ENCODE data around the gene SLX4IP.

SLX4IP gene

DNA sequence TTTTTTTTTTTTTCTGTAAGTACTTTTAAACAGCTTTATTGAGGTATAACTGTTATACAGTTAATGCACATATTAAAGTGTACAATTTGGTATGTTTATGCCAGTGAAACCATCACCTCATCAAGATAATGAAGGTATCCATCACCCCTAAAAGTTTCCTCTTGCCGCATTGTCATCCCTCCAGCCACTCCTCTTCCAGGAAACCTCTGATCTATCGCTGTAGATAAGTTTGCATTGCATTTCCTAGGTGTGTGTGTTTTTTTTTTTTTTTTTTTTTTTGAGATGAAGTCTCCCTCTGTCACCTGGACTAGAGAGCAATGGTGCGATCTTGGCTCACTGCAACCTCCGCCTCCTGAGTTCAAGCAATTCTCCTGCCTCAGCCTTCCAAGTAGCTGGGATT lies 3.1 kb downstream of the SLX4IP start:
- Histone ChIP-seq H3K4me1 (peaks cover 0 to 9% (median 1%) of the 10 kb centered on the region in 4 donors), H3K9me3 (no peaks in the 10 kb centered on the region), H3K4me3 (no peak overlapping the region), H3K27me3 (no peaks in the 10 kb centered on the region), H3K27ac (no peak overlapping the region), H3K36me3 (no peaks in the 10 kb centered on the region)
- DNase-seq, result no peak
- TF ChIP-seq, protein P1, sequence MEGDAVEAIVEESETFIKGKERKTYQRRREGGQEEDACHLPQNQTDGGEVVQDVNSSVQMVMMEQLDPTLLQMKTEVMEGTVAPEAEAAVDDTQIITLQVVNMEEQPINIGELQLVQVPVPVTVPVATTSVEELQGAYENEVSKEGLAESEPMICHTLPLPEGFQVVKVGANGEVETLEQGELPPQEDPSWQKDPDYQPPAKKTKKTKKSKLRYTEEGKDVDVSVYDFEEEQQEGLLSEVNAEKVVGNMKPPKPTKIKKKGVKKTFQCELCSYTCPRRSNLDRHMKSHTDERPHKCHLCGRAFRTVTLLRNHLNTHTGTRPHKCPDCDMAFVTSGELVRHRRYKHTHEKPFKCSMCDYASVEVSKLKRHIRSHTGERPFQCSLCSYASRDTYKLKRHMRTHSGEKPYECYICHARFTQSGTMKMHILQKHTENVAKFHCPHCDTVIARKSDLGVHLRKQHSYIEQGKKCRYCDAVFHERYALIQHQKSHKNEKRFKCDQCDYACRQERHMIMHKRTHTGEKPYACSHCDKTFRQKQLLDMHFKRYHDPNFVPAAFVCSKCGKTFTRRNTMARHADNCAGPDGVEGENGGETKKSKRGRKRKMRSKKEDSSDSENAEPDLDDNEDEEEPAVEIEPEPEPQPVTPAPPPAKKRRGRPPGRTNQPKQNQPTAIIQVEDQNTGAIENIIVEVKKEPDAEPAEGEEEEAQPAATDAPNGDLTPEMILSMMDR (IDR thresholded peaks at IDR 0.05), result no peak
- intact Hi-C loops (cut with DNase I; ENCODE audit: low total_unique reads), result loop anchor here (10.0 kb wide), 2 partner anchors 223 to 237 kb away; partner anchors contain the start of genes JAG1 and SNAP25

DNA sequence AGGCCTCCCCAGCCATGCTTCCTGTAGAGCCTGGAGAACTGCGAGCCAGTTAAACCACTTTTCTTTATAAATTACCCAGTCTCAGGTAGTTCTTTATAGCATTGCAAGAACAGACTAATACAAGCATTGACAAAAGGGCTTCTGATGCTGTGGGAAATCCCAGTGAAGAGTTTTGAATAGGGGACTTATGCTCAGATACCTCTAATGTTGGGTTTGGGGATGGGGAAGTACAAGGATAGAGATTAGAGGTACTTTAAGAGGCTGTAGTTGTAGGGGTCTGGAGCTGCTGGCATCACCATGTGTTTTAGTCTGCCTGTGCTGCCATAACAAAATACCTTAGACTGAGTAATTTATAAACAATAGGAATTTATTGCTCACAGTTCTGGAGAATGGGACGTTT lies 8.8 kb downstream of the SLX4IP start:
- no peak overlapping the region for H3K4me3 ChIP-seq
- peaks cover 0 to 6% (median 0%) of the 10 kb centered on the region in 4 donors for H3K4me1 ChIP-seq
- DNase-seq, result no peak
- no peak overlapping the region for H3K27ac ChIP-seq
- no peaks in the 10 kb centered on the region for H3K9me3 ChIP-seq
- no peaks in the 10 kb centered on the region for H3K27me3 ChIP-seq
- TF ChIP-seq, protein P1 (IDR thresholded peaks at IDR 0.05), result no peak
- intact Hi-C loops (cut with DNase I; ENCODE audit: low total_unique reads), result no loop called here
- no peaks in the 10 kb centered on the region for H3K36me3 ChIP-seq

GRCh38 chr20:10445758-10446157 lies 10.7 kb downstream of the SLX4IP start:
- Histone ChIP-seq H3K27me3 (no peaks in the 10 kb centered on the region), H3K36me3 (no peaks in the 10 kb centered on the region), H3K9me3 (no peaks in the 10 kb centered on the region), H3K27ac (no peak overlapping the region), H3K4me1 (peaks cover 0 to 6% (median 0%) of the 10 kb centered on the region in 4 donors), H3K4me3 (no peak overlapping the region)
- TF ChIP-seq, protein P1 (IDR thresholded peaks at IDR 0.05), result no peak
- no peak for DNase-seq
- intact Hi-C loops (cut with DNase I; ENCODE audit: low total_unique reads), result no loop called here

DNA sequence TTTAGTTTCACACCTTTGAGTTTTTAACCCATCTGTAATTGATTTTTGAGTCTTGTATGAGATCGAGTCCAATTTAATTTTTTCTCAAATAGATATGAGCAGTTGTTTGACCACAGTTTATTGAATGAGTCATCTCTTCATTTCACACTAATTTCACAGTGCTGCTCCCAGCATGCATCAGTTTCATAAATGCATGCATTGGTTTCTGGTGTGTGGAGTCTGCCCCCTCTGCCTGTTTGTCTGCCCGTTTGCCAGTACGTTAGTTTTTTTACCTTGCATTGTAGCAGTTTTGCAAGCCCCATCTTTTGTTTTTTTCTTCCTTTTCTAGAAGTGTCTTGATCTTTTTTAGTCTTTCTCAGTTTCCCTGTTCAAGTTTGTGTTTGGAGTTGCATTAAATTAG lies 11.9 kb downstream of the SLX4IP start:
- H3K9me3 ChIP-seq, result no peaks in the 10 kb centered on the region
- TF ChIP-seq, protein P1 (IDR thresholded peaks at IDR 0.05), result no peak
- no peak overlapping the region for H3K27ac ChIP-seq
- H3K27me3 ChIP-seq, result no peaks in the 10 kb centered on the region
- H3K4me1 ChIP-seq, result peaks cover 0 to 6% (median 0%) of the 10 kb centered on the region in 4 donors
- DNase-seq, result no peak
- intact Hi-C loops (cut with DNase I; ENCODE audit: low total_unique reads), result no loop called here
- no peaks in the 10 kb centered on the region for H3K36me3 ChIP-seq
- no peak overlapping the region for H3K4me3 ChIP-seq

DNA sequence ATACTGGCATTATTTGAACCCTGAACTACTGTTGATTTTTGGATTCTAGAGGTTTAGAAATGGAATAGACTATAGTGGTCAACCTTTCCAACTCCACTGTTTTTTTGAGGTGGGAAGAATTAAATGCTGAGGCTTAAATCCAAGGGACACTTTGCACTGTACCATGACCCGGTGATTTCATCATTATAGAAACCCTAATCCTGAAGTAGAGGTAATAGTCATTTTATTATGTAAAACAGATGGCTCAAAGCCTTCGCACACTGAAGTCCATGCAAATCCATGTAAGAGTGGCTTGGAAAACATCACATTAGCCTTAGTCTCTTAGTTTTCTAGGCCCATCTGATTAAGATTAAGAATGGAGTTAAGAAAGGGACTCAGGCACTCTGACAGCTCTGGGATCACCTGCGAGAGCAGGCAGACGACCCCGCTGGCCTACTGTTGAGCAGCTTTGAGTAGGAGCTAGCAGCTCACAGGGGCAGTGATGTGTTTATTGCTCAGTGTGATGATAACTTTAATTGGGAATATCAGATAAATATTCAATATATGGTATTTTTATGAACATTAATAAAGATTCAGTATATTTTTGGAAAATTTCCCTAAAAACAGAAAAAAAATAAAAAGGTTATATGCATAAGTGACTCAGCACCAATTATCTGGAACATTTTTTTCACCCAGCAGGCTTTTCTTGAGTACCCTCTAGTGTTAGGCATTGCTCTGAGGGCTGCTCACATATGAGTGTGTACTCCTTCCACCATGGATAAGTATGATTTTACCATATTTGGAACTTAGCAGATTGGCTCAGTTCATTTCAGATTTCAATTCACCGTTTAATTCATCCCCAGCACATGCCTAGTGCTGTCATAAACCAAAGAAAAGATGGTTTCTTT lies 13.4 kb downstream of the SLX4IP start:
- H3K4me1 ChIP-seq, result peaks cover 0 to 6% (median 0%) of the 10 kb centered on the region in 4 donors
- no peak overlapping the region for H3K27ac ChIP-seq
- TF ChIP-seq, protein P1 (IDR thresholded peaks at IDR 0.05), result no peak
- DNase-seq, result no peak
- no peak overlapping the region for H3K4me3 ChIP-seq
- intact Hi-C loops (cut with DNase I; ENCODE audit: low total_unique reads), result no loop called here
- no peaks in the 10 kb centered on the region for H3K9me3 ChIP-seq
- H3K36me3 ChIP-seq, result no peaks in the 10 kb centered on the region
- H3K27me3 ChIP-seq, result no peaks in the 10 kb centered on the region
